GM11168 (cell line): ENCODE results near the gene WNK2.
"Not testable (repeated sequence)": the region's sequence is repeated elsewhere in the genome, so short reads cannot be mapped to it uniquely, and the experiment has no call there.

Experiments
- in situ Hi-C: fragments of 300-500 bp; cut with MboI; formaldehyde crosslinking; loops from one replicate; pipeline ENCODE4 v1.12.0; 2022; ENCODE audit warnings: low sequenced_read_pairs; ENCODE audit not compliant: unreplicated experiment

Gene WNK2

GRCh38 chr9:93247892-93248291 lies 64.0 kb downstream of the WNK2 start:
- in situ Hi-C loops = no loop called here

- in situ Hi-C loops = no loop called here
Measured at GRCh38 chr9:93248386-93249040, 64.6 kb downstream of the WNK2 start.

- in situ Hi-C loops = no loop called here
Measured at GRCh38 chr9:93250185-93250584, 66.2 kb downstream of the WNK2 start.

- in situ Hi-C loops = not testable (repeated sequence)
Measured at GRCh38 chr9:93251309-93251708, 67.4 kb downstream of the WNK2 start.

- in situ Hi-C loops = no loop called here
Measured at GRCh38 chr9:93252116-93252780, 68.3 kb downstream of the WNK2 start.

GRCh38 chr9:93252781-93253530 lies 69.0 kb downstream of the WNK2 start:
- in situ Hi-C loops = no loop called here

DNA sequence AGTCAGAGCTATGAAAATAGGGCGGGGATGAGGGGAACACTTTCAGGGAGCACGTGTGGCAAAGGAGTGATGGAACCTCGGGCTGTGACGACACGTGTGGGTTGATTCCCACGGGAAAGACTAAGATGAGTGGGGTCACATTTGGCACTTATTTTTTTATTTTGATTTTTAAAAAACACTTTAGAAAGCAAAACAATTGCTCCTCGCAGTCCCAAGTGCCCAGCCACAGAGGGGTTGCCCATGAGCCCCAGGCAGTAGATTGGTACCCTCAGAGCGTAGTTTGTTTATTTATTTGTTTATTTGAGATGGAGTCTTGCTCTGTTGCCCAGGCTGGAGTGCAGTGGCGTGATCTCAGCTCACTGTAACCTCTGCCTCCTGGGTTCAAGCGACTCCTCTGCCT lies 69.7 kb downstream of the WNK2 start:
- in situ Hi-C loops = no loop called here

GRCh38 chr9:93254061-93254481 lies 70.1 kb downstream of the WNK2 start:
- in situ Hi-C loops = no loop called here

DNA sequence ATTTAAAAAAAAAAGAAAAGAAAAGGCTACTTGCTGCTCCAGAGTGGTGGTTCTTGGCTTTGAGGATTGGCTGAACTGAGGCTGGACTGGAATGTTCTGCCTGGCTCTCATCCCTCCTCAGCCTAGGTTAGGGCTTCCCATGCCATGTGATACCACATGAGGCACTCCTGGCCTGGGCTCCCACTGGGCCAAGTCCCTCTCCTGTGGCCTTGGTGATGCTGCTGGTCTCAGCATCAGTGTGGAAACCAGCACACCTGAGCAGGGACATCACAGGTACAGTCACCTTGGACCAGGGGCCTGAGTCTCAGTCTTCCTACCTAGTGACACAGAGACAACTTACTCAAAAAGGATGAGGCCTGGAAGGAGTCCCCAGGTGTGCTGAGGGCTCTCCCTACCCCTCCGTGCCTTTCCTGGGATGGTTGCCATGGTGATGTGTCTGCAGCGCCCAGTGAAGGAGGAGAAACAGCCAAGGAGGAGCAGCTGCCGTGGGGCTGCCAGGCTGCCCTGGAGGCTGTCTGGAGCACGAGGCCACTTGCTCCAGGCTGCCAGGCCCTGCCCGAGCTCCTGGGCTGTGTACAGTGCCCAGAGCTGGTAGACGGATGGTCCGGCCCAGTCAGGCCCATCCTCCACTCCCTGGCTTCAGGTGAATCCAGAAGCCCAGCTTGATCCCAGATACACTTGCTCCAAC lies 71.0 kb downstream of the WNK2 start:
- in situ Hi-C loops = no loop called here

GRCh38 chr9:93255494-93255867 lies 71.5 kb downstream of the WNK2 start:
- in situ Hi-C loops = no loop called here

DNA sequence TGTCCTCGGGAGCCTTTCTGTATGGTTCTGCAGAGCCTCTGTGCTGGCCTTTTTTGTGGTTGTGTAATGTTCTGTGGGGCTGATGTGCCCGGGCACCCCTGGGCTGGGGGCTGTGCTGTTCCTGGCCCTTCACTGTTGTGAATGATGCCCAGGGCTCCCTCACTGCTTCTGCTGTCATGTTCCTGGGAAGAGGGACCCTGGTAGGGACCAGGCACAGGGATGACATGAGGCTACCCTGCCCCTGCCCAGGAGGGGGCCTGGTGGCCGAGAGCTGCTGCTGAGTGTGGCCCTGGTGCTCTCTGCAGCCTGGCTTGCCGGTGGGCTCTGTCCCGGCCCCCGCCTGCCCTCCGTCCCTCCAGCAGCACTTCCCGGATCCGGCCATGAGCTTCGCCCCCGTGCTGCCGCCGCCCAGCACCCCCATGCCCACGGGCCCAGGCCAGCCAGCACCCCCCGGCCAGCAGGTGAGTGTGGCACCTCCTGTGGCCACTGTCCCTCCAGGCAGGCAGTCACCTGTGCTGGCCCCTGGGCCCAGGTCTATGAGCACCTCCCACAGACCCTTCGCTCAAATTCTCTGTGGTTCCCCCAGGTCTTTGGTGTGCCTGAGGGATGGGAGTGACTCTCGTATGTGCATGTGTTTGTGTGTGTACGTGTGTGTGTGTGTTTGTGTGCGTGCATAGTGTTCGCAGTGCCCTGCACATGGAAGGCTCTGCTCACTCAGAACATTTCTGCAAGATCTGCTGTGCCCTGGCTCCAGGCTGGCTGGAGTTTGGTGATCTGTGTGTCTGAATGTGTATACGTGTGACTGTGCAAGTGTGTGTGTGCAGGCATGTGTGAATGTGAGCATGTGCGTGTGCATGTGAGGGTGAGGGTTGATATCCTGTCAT lies 72.3 kb downstream of the WNK2 start:
- in situ Hi-C loops = no loop called here

DNA sequence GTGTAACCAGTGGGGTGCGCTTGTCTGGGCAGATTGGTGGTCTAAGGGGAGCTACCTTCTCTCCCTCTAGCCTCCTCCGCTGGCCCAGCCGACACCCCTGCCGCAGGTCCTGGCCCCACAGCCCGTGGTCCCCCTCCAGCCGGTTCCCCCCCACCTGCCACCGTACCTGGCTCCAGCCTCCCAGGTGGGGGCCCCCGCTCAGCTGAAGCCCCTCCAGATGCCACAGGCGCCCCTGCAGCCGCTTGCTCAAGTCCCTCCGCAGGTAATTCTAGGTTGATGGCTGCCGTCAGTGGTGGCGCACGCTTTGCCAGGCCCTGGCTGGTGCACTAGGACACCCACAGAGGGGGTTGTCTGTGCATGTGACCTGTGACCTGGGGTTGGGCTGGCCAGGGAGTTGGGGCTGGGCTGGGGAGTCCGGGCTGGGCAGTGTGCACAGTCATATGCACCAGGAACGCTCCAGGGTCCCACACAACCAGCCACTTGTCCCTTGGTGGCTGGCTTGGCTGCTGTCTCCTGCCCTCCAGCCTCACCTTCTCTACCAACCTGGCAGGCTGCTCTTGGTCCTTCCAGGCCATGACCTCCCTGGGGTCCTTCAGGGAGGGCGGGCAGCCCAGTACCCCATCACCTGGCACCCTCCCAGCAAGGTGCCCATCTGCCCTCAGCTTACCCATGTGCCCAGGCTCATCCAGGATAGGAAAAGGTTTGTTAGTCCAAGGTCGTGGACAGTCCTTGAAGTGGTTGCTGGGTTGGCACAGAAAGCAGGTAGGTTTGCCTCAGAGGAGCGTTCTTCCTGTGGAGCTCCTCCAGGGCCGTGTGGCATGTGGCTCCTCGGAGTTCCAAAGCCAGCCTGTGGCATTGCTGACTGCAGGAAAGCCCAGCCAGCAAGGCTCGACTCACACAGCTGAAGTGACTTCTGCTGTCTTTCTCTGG lies 73.2 kb downstream of the WNK2 start:
- in situ Hi-C loops = no loop called here

DNA sequence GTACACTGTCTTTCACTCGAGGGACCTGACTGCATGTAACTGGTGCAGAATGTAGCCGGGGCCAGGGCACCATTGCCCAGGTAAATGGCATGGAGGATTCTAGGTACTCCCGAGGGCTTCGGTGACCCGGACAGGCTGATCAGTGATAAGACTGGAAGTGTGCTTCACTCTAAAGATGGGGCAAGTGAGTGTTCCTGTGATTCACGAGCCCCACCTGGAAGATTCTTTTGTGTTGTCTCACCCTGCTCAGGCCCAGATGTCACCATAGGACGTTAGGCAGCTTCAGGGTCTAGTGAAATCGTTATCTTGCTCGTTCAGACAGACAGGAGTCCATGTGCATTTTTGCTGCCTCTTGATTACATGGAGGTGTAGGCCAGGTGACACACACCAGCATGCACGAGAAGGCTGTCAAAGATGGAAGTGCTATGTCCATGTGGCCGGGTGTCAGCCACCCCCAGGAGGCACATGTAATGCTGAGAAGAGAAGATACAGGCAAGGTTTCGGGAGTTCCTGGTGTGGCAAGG lies 73.9 kb downstream of the WNK2 start:
- in situ Hi-C loops = no loop called here

- in situ Hi-C loops = no loop called here
Measured at GRCh38 chr9:93258419-93258817, 74.5 kb downstream of the WNK2 start.

- in situ Hi-C loops = no loop called here
Measured at GRCh38 chr9:93258818-93259489, 75.0 kb downstream of the WNK2 start.

DNA sequence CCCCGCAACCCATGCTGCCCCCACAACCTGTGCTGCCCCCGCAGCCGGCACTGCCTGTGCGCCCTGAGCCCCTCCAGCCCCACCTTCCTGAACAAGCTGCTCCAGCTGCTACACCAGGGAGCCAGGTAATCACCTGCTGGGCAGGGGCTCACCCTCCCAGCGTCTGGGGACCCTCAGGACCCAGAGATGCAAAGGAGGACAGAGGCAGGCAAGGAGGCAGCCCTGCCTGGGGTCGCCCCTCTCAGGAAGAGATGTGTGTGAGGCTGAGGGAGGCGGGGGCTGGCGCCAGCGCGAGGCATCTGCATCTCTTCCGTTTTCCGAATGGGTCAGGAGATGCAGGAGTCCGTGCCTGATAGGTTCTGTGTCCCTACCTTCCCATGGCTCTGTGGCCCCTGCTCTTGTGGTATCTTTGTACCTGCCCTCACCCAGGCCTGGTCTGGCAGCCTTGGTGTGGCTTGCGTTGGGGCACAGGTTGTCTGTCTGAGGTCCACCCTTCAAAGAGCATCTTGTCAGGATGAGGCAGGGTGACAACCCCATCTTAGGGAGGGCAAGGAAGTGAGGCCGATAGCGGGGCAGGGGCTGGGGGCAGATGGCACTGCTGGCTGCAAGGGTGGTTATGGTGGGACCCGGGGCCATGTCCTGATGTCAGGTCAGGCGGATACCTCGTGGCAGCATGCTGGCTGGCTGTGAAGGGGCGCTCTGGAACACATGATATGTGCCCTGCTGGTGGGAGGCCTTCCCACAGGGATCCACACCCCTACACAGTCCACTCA lies 75.7 kb downstream of the WNK2 start:
- in situ Hi-C loops = no loop called here

GRCh38 chr9:93260263-93261066 lies 76.5 kb downstream of the WNK2 start:
- in situ Hi-C loops = no loop called here
